Peyer's patch (tissue), 4 donors: Measurements from ENCODE around the gene SFI1.

Source experiments
- POLR2A ChIP-seq, 2 donors: fragments of 450-650 bp; IDR thresholded peaks; one replicate each; pipeline ENCODE4 v1.5.1; 2017; ENCODE audit warnings: antibody characterized with exemption in 2 of 2, mild to moderate bottlenecking in 2 of 2, moderate library complexity in 2 of 2
- TF ChIP-seq, protein P1 (sequence below), 6 experiments: fragments of 450-650 bp in 4 of 6; fragments of 200-600 bp in 2 of 6; sonication (generic) in 1 of 6; IDR thresholded peaks; one replicate each; pipeline ENCODE4 v1.5.1; 2017 to 2019; ENCODE audit warnings: antibody characterized with exemption in 6 of 6, mild to moderate bottlenecking in 3 of 6, moderate library complexity in 1 of 6

DNA sequence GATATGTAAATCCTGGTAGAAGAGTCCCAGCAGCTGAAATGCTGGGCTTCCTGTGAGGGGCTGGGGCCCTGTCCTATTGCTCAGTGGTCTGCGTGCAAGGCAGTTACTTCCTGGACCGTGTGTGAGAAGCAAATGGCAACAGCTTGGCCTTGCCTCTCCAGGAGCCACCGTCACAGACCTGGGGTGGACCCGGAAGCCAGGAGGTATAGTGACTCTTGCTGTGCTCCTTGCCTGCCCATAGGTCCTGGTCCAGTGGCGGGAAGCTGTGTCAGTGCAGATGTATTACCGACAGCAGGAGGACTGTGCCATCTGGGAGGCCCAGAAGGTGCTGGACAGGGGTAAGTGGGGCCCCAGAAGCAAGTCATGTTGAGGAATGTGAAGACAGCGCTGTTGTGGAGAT is 111.4 kb downstream of the SFI1 start:
- TF ChIP-seq, protein P1, sequence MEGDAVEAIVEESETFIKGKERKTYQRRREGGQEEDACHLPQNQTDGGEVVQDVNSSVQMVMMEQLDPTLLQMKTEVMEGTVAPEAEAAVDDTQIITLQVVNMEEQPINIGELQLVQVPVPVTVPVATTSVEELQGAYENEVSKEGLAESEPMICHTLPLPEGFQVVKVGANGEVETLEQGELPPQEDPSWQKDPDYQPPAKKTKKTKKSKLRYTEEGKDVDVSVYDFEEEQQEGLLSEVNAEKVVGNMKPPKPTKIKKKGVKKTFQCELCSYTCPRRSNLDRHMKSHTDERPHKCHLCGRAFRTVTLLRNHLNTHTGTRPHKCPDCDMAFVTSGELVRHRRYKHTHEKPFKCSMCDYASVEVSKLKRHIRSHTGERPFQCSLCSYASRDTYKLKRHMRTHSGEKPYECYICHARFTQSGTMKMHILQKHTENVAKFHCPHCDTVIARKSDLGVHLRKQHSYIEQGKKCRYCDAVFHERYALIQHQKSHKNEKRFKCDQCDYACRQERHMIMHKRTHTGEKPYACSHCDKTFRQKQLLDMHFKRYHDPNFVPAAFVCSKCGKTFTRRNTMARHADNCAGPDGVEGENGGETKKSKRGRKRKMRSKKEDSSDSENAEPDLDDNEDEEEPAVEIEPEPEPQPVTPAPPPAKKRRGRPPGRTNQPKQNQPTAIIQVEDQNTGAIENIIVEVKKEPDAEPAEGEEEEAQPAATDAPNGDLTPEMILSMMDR (IDR thresholded peaks at IDR 0.05) = no peak
- TF ChIP-seq POLR2A (IDR thresholded peaks at IDR 0.05) = no peak
